GM18951 (cell line): ENCODE data around the gene CCNH.

Source experiments
- POLR2A ChIP-seq: IDR thresholded peaks from 4 replicates; pipeline ENCODE4 v1.6.1; 2011; ENCODE audit warnings: mild to moderate bottlenecking; ENCODE audit not compliant: insufficient read length, insufficient read depth; ENCODE audit errors: extremely low read depth
- in situ Hi-C: fragments of 300-500 bp; cut with MboI; formaldehyde crosslinking; loops from one replicate; pipeline ENCODE4 v1.12.0; 2022; ENCODE audit warnings: low sequenced_read_pairs, mixed read lengths, inconsistent platforms; ENCODE audit not compliant: unreplicated experiment

CCNH gene

DNA sequence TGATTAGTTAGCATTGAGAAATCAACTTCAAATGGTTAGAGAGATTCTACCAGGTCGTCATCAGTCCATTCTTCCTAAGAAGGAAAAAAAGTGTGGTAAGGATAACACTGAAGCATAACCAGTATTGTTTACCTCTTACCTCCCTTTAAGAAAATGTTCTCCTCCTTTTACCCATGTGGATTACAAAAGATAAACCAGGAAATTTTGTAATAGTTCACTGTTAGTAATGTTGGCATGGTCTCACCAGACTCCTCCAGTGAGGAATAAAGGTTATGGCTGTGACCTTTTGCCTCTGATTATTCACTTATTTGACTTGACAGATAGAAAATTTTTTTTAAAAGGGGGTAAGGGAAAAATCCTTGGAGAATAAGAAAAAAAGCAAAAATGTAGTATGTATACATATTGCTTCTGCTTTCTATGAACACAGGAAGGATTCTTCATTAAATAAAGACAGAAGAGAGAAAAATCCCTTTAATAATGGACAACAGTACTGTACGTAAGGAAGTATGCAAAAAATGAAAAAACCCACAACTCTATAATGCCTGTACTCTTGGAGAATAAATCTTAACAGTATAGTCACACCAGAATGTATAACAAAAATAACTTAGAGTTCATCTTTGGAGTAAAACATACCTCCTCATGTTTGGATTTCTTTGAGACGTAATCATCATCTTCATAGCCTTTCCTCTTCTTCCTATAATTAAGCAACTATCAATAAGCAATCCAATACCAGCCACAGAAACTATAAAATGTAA, 18.1 kb downstream of the CCNH start:
- in situ Hi-C loops, result no loop called here
- no peak for TF ChIP-seq POLR2A

DNA sequence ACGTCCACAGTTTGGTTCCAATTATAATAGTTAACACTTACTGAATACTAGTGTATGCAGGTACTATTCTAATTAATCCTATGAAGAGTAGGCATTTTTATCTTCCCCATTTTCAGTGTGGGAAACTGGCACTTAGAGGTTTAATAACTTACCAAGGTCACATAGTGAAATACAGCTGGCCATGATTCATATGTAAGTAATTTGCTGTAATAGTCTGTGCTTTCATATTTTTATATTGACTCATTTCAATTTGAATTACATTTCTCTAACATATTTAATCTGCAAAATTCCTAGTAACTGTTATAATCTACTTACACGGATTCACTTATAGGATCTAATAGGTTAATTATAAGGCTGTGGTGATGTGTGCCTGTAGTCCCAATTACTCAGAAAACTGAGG, 19.4 kb downstream of the CCNH start:
- in situ Hi-C loops, result no loop called here
- no peak for TF ChIP-seq POLR2A

DNA sequence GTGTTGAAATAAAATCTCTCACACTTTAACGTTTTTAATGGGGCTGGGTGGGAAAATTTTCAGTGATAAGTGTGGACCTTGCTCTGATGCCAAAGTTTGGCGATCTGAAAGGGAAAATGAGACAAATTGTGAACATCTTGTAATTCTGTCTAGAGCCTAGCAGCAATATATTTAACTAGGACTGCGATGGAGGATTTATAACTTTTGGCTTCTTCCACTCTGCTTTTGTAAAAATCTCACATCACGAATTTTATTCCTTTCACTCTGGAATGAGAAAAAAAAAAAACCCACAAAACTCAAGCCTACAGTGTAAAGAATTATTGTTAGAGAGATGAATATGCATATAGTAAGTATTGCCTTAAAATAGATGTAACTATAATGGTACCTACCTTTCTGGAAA, 19.9 kb downstream of the CCNH start:
- in situ Hi-C loops, result no loop called here
- no peak for TF ChIP-seq POLR2A

DNA sequence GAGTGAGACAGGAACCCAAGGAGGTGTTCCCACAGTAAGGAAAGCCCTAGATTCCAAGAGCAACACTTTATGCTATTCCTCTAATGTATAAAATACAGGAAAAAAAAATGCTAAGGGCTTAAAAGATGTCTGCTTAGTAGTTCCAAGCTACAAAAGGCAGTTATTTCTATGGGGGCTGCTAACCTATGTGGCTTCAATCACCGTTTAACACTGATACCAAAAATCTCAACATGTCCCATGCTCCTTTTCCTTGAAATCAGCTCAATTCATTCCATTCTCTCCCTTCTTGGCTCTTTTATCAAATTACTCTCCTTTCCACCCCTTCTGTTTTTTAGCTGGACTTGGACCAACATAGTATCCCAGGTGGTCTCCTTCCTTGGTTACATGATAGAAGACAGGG, 20.6 kb downstream of the CCNH start:
- TF ChIP-seq POLR2A, result no peak
- in situ Hi-C loops, result no loop called here

DNA sequence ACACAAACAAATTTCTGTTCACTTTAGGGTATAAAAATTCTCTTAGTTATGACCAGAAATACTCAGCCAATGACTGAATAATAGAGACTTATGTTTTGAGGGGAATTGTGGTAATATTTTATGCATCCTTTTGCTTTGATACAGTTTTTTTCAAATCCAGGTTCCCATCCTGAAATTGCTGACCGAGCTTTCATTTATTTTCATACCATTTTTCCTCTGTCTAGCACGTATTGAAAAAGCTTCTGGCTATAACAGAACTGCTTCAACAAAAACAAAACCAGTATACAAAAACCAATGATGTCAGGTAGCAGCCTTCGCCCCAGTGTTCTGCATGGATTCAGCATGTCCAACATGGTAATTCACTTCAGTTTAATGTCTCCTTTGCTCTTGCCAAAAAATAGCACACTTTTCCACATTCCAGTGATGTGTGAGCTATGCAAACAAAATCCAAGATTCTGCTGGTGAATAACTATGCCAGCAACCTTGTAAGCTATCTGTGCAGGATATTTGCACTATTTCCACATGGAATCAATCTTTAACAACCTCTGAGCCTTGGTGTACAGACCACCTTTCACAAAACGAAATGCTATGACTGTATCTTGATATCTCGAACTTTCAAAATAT, 22.0 kb downstream of the CCNH start:
- no peak for TF ChIP-seq POLR2A
- in situ Hi-C loops, result no loop called here

DNA sequence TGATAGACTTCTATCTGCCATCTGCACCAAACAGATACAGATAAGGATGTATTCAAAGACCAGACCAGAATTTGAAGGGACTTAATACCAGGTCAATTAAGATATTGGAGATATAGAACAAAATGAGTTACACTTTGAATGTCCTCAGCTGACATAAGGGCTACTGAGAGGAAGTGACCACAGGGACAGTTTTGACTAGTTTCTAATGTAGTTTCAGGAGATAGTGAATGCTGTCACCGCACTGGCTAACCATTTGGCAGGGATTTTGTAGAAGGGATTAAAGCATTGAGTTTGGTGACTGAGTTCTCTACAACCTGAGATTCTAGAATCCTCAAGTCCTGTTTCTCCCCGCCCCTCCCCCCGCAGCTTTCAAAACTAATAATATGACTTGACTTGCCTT, 22.7 kb downstream of the CCNH start:
- no peak for TF ChIP-seq POLR2A
- in situ Hi-C loops, result no loop called here

DNA sequence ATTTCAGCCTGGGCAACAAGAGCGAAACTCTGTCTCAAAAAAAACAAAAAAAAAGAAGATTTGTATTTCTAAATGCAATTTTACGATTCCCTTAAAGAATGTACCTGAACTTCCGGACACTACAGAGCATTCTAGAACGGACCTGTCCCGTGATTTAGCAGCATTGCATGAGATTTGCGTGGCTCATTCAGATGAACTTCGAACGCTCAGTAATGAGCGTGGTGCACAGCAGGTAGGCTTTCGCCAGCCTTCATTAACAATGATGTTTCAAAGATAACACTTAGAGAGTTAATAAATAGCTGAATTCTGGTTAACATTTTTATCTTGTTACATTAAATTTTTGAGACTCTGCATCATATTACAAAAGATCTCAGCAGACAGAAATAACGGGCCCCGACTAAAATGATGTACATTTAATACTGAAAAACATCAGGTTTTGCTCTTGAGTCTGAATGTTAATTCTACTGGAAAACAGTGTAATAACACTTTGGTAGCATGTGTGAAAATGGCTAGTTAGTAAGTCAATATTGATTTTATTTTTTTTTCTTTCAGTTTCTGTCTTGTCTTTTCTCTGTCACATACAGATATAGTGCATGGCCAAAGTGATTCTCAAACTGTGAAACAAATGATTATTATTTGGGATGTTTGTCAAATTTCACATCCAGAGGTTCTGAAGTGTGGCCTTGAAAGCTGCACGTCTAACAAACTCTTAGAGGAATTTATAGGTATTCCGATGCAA, 23.3 kb downstream of the CCNH start:
- TF ChIP-seq POLR2A, result no peak
- in situ Hi-C loops, result no loop called here

DNA sequence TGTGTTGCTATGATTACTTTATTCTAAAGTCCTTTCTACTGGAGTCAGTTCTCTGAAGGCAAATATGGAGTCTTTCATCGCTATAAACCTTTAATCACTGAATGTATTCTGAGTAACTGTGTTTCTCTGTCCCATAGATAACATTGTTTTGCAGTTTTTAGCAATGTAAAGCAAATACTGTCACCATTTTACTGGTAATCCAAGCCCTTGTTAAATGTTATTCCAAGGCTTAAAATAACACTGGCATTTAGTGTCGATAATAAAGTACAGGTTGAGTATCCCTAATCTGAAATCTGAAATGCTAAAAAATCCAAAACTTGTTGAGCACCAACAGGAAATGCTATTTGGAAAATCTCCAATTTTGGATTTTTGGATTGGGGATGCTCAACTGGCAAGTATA, 24.6 kb downstream of the CCNH start:
- no peak for TF ChIP-seq POLR2A
- in situ Hi-C loops, result no loop called here

DNA sequence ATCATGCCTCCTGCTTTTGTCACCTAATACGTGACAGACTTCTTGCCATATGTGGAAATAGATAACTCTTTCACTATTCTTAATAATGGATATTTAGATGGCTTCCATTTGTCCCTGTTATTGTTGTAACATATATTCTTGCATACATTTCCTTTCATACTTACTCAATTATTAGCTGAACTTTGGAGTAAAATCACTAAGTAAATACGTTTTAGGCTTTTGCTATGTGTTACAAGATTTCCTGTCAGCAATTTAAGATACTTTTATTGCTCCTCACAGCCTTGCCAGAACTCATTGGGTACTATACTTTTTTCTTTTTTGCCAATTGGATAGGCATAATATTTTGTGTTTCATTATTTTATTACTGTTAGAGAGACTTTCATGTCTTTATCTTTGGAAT, 26.9 kb downstream of the CCNH start:
- in situ Hi-C loops, result no loop called here
- TF ChIP-seq POLR2A, result no peak

DNA sequence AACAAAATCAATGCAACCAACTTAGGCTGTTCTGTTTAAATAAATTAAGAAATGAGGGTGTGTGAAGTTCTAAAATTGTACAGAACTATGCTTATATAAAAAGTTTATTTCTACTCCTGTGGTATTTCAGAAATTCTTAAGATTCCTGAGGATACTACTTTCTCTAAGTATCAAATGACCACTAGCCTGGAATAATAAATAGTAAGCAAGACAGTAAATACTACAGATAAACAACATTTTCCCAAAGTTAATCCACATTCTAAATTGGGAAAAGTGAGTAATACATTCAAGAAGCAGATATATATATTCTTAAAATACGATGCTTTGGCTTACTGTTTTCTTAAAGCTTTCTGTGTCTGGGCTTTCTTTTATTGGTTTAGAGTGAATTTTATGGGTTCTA, 29.5 kb downstream of the CCNH start:
- no peak for TF ChIP-seq POLR2A

DNA sequence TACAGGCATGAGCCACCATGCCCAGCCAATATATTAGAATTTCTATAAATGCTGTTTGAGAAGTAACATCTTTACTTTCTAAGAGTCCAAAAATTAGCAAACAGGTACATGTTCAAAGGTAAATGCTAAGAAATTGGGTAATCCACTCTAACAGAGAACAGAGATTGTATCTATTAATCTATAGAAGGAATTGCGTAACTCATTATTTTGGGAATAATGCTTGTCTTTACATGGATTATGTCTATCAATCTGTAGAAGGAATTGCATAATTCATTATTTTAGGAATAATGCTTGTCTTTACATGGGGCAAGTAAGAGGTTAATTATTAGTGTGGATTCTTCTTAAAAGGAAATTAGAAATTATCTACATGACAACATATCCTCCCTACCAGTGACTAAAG, 30.5 kb downstream of the CCNH start:
- no peak for TF ChIP-seq POLR2A
- in situ Hi-C loops, result no loop called here

More for the DNA sequence above, 29.5 kb downstream of the CCNH start:
- in situ Hi-C loops, result no loop called here

DNA sequence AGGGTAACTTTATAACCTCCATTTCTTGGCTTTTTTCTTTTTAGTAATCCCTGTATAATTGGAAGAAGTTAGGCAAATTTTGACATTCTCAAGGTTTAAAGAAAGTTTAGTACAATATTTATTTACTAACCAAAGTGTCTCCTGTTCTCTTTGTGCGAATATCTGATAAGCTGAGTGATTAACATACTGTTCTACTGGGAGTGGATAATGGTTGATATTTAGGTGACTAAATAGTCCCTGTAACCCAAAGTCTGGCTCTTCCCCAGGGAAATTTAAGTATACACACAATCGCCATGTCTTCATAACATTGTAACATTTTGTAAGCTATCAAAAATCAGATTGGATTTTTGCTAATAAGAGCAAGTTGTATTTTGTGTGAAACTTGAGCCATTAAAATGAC, 40.0 kb downstream of the CCNH start:
- in situ Hi-C loops, result no loop called here
- no peak for TF ChIP-seq POLR2A

DNA sequence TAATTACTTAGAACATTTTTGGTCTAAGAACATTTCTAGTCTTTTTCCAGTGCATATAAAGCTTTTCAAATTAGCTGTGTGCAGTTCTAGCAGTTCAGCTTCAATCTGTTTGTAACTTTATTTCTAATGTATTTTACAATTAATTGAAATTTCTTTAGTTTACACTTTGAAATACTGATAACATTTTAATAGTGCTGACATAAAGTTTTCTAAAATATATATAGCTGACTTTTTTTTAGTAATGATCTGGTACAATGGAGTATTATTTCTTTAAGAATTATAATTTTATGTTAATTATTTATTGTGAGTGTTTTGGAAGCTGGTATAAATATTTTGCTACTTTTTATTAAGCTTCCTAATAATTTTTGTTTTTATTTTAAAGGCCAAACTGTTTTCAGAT, 43.3 kb downstream of the CCNH start:
- in situ Hi-C loops, result no loop called here
- TF ChIP-seq POLR2A, result no peak

DNA sequence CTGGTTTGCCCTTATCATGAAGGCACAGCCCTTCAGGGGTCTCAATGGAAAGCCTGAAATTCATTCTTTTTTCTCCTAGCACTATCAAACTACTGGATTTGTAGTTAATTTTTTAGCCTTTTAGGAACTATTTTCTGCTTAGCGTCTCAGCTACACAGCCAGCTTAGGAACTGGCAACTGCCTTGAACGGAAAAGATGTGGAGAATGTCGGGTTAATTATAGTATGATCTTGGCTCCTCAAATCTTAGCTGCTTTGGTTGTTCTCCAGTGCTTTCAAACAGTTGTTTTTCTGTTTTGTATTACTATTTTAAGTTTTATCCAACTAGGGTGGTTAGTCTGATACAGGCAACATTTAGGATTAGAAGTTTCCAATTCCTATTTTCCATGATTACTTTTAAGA, 44.1 kb downstream of the CCNH start:
- in situ Hi-C loops, result no loop called here
- no peak for TF ChIP-seq POLR2A

DNA sequence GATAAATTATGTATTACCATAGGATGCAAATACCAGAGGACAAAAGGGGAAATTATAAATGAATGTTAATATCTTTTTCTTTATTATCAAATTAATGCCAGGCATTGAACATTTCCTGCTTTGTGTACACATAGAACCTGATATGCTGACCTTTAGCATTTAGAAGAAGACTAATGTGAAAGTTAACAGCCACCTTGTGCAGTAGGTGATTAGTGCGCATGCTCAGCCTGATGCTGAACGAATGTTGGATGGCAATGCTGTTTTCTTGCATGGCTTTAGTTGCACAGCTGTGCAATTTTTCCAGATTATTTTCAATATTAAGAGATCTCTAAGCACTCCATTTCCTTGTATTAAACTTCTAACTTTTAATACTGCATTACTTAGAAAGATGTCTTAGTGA, 45.5 kb downstream of the CCNH start:
- in situ Hi-C loops, result no loop called here
- TF ChIP-seq POLR2A, result no peak
